Vagina (tissue), 2 donors: ENCODE measurements around the gene KCNK18. TPM values are rescaled to one million over a fixed set of nuclear protein-coding genes. Genes with fewer than 3 reads are reported as not detected.

Experiments used
- DNase-seq, 2 donors: peaks; one replicate each; pipeline ENCODE4 v3.0.0-alpha.2; 2017; ENCODE audit errors: extremely low spot score in 2 of 2
- H3K27ac ChIP-seq: fragments of 200-600 bp; sonication (generic); one replicate; pipeline ENCODE4 v1.5.1; 2019
- H3K27me3 ChIP-seq: fragments of 200-600 bp; sonication (generic); one replicate; pipeline ENCODE4 v1.5.1; 2019
- H3K36me3 ChIP-seq, 2 donors: fragments of 200-600 bp; sonication (generic); one replicate each; pipeline ENCODE4 v1.5.1; 2017 to 2019
- H3K4me1 ChIP-seq: fragments of 200-600 bp; sonication (generic); one replicate; pipeline ENCODE4 v1.5.1; 2019
- H3K4me3 ChIP-seq, 2 donors: fragments of 200-600 bp; sonication (generic); 1 replicate in 1 of 2; 2 replicates in 1 of 2; pipeline ENCODE4 v1.5.1; 2016 to 2019
- H3K9me3 ChIP-seq: fragments of 200-600 bp; sonication (generic); one replicate; pipeline ENCODE4 v1.5.1; 2019
- CTCF ChIP-seq, 3 experiments: fragments of 450-650 bp in 2 of 3; fragments of 200-600 bp in 1 of 3; sonication (generic) in 1 of 3; IDR thresholded peaks; one replicate each; pipeline ENCODE4 v1.5.1; 2017 to 2019; ENCODE audit warnings: antibody characterized with exemption in 3 of 3, mild to moderate bottlenecking in 2 of 3, moderate library complexity in 2 of 3
- POLR2A ChIP-seq, 2 donors: fragments of 450-650 bp; IDR thresholded peaks; one replicate each; pipeline ENCODE4 v1.6.1; 2017; ENCODE audit warnings: antibody characterized with exemption in 2 of 2, mild to moderate bottlenecking in 2 of 2, moderate library complexity in 2 of 2
- POLR2AphosphoS5 ChIP-seq, 2 donors: sonication (generic); formaldehyde crosslinking; IDR thresholded peaks; one replicate each; pipeline ENCODE4 v1.9.0; 2017; ENCODE audit warnings: antibody characterized with exemption in 2 of 2, mild to moderate bottlenecking in 2 of 2, low read depth in 1 of 2; ENCODE audit not compliant: insufficient read depth in 1 of 2
- intact Hi-C: fragments of 100-400 bp; cut with DNase I; formaldehyde crosslinking; loops from one replicate; pipeline ENCODE4 v1.15.1; 2023
- total RNA-seq: library from RNA; depleted of rRNA; stranded (reverse); fragments of >200 nt; gene quantifications from one replicate; pipeline ENCODE4 v1.2.3, GENCODE V29; 2016

Gene KCNK18
- total RNA-seq, 1 donor from 2014 or later, result not detected

GRCh38 chr10:117174439-117175214 is 22.7 kb upstream of the KCNK18 start:
- Histone ChIP-seq H3K36me3 (no peaks in the 10 kb centered on the region), H3K4me3 (peak overlapping the region; percentile 43 to 45), H3K4me1 (peaks cover 11% of the 10 kb centered on the region), H3K9me3 (no peaks in the 10 kb centered on the region), H3K27ac (no peak overlapping the region), H3K27me3 (no peaks in the 10 kb centered on the region)
- DNase-seq, result no peak
- TF ChIP-seq POLR2A (IDR thresholded peaks at IDR 0.05) (no peak), CTCF (IDR thresholded peaks at IDR 0.05) (peak; percentile 51 to 89 (median 59))
- intact Hi-C loops, result loop anchor here (2.0 kb wide), 1 partner anchor 376 kb away; no protein-coding TSS in a partner anchor

GRCh38 chr10:117175215-117175900 is 21.9 kb upstream of the KCNK18 start:
- peak overlapping the region; percentile 43 to 45 for H3K4me3 ChIP-seq

GRCh38 chr10:117175901-117176534 is 21.3 kb upstream of the KCNK18 start:
- H3K27ac ChIP-seq, result no peak overlapping the region
- no peak for DNase-seq
- peak overlapping the region; percentile 43 to 45 for H3K4me3 ChIP-seq
- H3K27me3 ChIP-seq, result no peaks in the 10 kb centered on the region
- intact Hi-C loops, result loop anchor here (2.0 kb wide), 1 partner anchor 377 kb away; no protein-coding TSS in a partner anchor
- TF ChIP-seq POLR2AphosphoS5 (IDR thresholded peaks at IDR 0.05; ENCODE audit: insufficient read depth in 1 of 2, low read depth in 1 of 2) (no peak), CTCF (IDR thresholded peaks at IDR 0.05) (peak; percentile 17 to 84 (median 70)), POLR2A (IDR thresholded peaks at IDR 0.05) (no peak)
- no peaks in the 10 kb centered on the region for H3K36me3 ChIP-seq
- H3K9me3 ChIP-seq, result no peaks in the 10 kb centered on the region
- peaks cover 11% of the 10 kb centered on the region for H3K4me1 ChIP-seq

More at GRCh38 chr10:117175215-117175900, 21.9 kb upstream of the KCNK18 start:
- H3K27me3 ChIP-seq, result no peaks in the 10 kb centered on the region
- DNase-seq, result no peak
- intact Hi-C loops, result loop anchor here (2.0 kb wide), 1 partner anchor 377 kb away; no protein-coding TSS in a partner anchor
- peaks cover 11% of the 10 kb centered on the region for H3K4me1 ChIP-seq
- no peaks in the 10 kb centered on the region for H3K9me3 ChIP-seq
- H3K36me3 ChIP-seq, result no peaks in the 10 kb centered on the region
- TF ChIP-seq POLR2A (IDR thresholded peaks at IDR 0.05) (no peak), CTCF (IDR thresholded peaks at IDR 0.05) (no peak), POLR2AphosphoS5 (IDR thresholded peaks at IDR 0.05; ENCODE audit: insufficient read depth in 1 of 2, low read depth in 1 of 2) (no peak)
- H3K27ac ChIP-seq, result no peak overlapping the region

GRCh38 chr10:117178190-117178589 is 19.1 kb upstream of the KCNK18 start:
- Histone ChIP-seq H3K9me3 (no peaks in the 10 kb centered on the region), H3K36me3 (no peaks in the 10 kb centered on the region), H3K27me3 (no peaks in the 10 kb centered on the region), H3K4me1 (peaks cover 11% of the 10 kb centered on the region), H3K27ac (no peak overlapping the region), H3K4me3 (no peak overlapping the region)
- DNase-seq, result no peak
- intact Hi-C loops, result no loop called here
- TF ChIP-seq CTCF (IDR thresholded peaks at IDR 0.05), result no peak
- TF ChIP-seq POLR2A (IDR thresholded peaks at IDR 0.05), result no peak
- no peak for TF ChIP-seq POLR2AphosphoS5 (IDR thresholded peaks at IDR 0.05; ENCODE audit: insufficient read depth in 1 of 2, low read depth in 1 of 2)
